ENCODE measurements around the gene ABCG1. TPM values are rescaled to one million over a fixed set of nuclear protein-coding genes. Genes with fewer than 3 reads are reported as not detected.

The ABCG1 gene
- polyA plus RNA-seq, 2 of the 4 experiments (the other 2 are of a cell fraction): 2.3 to 5.1 TPM

- ATAC-seq: no peak
- FAIRE-seq: no peak
- WGBS (ENCODE audit: missing lambda C conversion rate): 52% methylated on average over 6 of the region's 10 CpGs
Observed at GRCh38 chr21:42245331-42246193, 26.6 kb downstream of the ABCG1 start.

GRCh38 chr21:42247716-42248115 lies 28.8 kb downstream of the ABCG1 start:
- ChIA-PET CTCF (no interaction called here), POLR2A (no interaction called here)
- Histone ChIP-seq H3K4me2 (no peak overlapping the region), H3K4me1 (no peaks in the 10 kb centered on the region), H3K4me3 (no peak overlapping the region), H3K9me3 (no peaks in the 10 kb centered on the region), H3K27ac (no peak overlapping the region)
- 62% methylated on average over 11 of the region's 11 CpGs for WGBS (ENCODE audit: missing lambda C conversion rate)
- TF ChIP-seq GATA3 (IDR thresholded peaks at IDR 0.05; ENCODE audit: borderline replicate concordance) (no peak), JUNB (IDR thresholded peaks at IDR 0.05) (no peak), CHD2 (IDR thresholded peaks at IDR 0.05; ENCODE audit: low read length, partially characterized antibody) (no peak), ZNF302 (CRISPR knock-in tag; IDR thresholded peaks at IDR 0.05) (no peak), HOXA7 (CRISPR knock-in tag; IDR thresholded peaks at IDR 0.05) (no peak), ZFP36 (IDR thresholded peaks at IDR 0.05; ENCODE audit: borderline replicate concordance, partially characterized antibody) (no peak), ELK1 (IDR thresholded peaks at IDR 0.05; ENCODE audit: low read depth, low read length) (no peak), PBX3 (IDR thresholded peaks at IDR 0.05) (no peak), E2F6 (IDR thresholded peaks at IDR 0.05; ENCODE audit: borderline replicate concordance, low read depth) (no peak), BCL3 (IDR thresholded peaks at IDR 0.05) (no peak), MAZ (IDR thresholded peaks at IDR 0.05; ENCODE audit: borderline replicate concordance, low read depth, low read length) (no peak), MAFK (IDR thresholded peaks at IDR 0.05; ENCODE audit: partially characterized antibody) (no peak), RFX5 (IDR thresholded peaks at IDR 0.05) (no peak), JUN (IDR thresholded peaks at IDR 0.05) (no peak), ATOH8 (CRISPR knock-in tag; IDR thresholded peaks at IDR 0.05; ENCODE audit: low read depth) (no peak), SREBF2 (IDR thresholded peaks at IDR 0.05) (no peak), CEBPB (IDR thresholded peaks at IDR 0.05) (no peak), USF2 (IDR thresholded peaks at IDR 0.05) (no peak)
- FAIRE-seq (no peak), DNase-seq (ENCODE audit: low read depth in 1 of 2, low spot score in 1 of 2) (no peak), ATAC-seq (no peak)

More at GRCh38 chr21:42245331-42246193, 26.6 kb downstream of the ABCG1 start:
- Histone ChIP-seq H3K4me3 (no peak overlapping the region), H3K4me2 (no peak overlapping the region), H3K4me1 (no peaks in the 10 kb centered on the region), H3K9me3 (no peaks in the 10 kb centered on the region), H3K27ac (no peak overlapping the region)
- ChIA-PET POLR2A (no interaction called here), CTCF (interaction anchor here (0.6 to 1.7 kb wide), 4 partner anchors 11 to 105 kb away, joined by 3 to 5 read pairs (median 3); no protein-coding TSS in a partner anchor)
- no peak for DNase-seq (ENCODE audit: low read depth in 1 of 2, low spot score in 1 of 2)
- TF ChIP-seq EHMT2 (IDR thresholded peaks at IDR 0.05; ENCODE audit: low read depth) (no peak), MAFK (IDR thresholded peaks at IDR 0.05; ENCODE audit: partially characterized antibody) (peak; percentile 97)
